ENCODE results near the gene CLDN15. TPM values are rescaled to one million over a fixed set of nuclear protein-coding genes. Genes with fewer than 3 reads are reported as not detected.

CLDN15 gene
- polyA plus RNA-seq, 2 of the 4 experiments (the other 2 are of a cell fraction), result 9.6 to 12.9 TPM

GRCh38 chr7:101210143-101210542 lies 27.5 kb downstream of the CLDN15 start:
- H3K9me3 ChIP-seq, result no peaks in the 10 kb centered on the region
- ChIA-PET POLR2A (no interaction called here), CTCF (interaction anchor here (1.2 to 2.0 kb wide), 4 partner anchors 16 to 80 kb away, joined by 3 to 10 read pairs (median 4); no protein-coding TSS in a partner anchor)
- no peak for TF ChIP-seq HOXA7 (CRISPR knock-in tag; IDR thresholded peaks at IDR 0.05)
- TF ChIP-seq E2F6 (IDR thresholded peaks at IDR 0.05; ENCODE audit: borderline replicate concordance, low read depth), result no peak
- no peak for TF ChIP-seq CTCF (IDR thresholded peaks at IDR 0.05)
- TF ChIP-seq FOSL2 (IDR thresholded peaks at IDR 0.05), result no peak
- TF ChIP-seq FOSL2 (CRISPR knock-in tag; IDR thresholded peaks at IDR 0.05), result no peak
- TF ChIP-seq ZFP36 (IDR thresholded peaks at IDR 0.05; ENCODE audit: borderline replicate concordance, partially characterized antibody), result no peak
- TF ChIP-seq HEYL (CRISPR knock-in tag; IDR thresholded peaks at IDR 0.05), result no peak
- no peak for TF ChIP-seq FOXS1 (CRISPR knock-in tag; IDR thresholded peaks at IDR 0.05)
- no peak for TF ChIP-seq NFE2L2 (conservative IDR thresholded peaks at IDR 0.05; ENCODE audit: low read length)
- TF ChIP-seq FOSB (CRISPR knock-in tag; IDR thresholded peaks at IDR 0.05), result no peak
- TF ChIP-seq PBX3 (IDR thresholded peaks at IDR 0.05), result no peak
- TF ChIP-seq BHLHE40 (IDR thresholded peaks at IDR 0.05; ENCODE audit: low read depth, low read length), result no peak
- no peak for TF ChIP-seq CBX2 (IDR thresholded peaks at IDR 0.05; ENCODE audit: borderline replicate concordance, low read depth)
- TF ChIP-seq KDM1A (IDR thresholded peaks at IDR 0.05; ENCODE audit: low read depth), result no peak
- TF ChIP-seq HES2 (IDR thresholded peaks at IDR 0.05), result no peak
- TF ChIP-seq JUN (IDR thresholded peaks at IDR 0.05), result no peak
- no peak for TF ChIP-seq ZC3H11A (IDR thresholded peaks at IDR 0.05)
- TF ChIP-seq EHMT2 (IDR thresholded peaks at IDR 0.05; ENCODE audit: low read depth), result no peak
- TF ChIP-seq USF2 (IDR thresholded peaks at IDR 0.05), result no peak
- no peak for TF ChIP-seq MAX (IDR thresholded peaks at IDR 0.05)
- no peak for TF ChIP-seq RAD21 (conservative IDR thresholded peaks at IDR 0.05 in 1 of 2, IDR thresholded peaks at IDR 0.05 in 1 of 2)
- H3K4me3 ChIP-seq, result no peak overlapping the region
- 99% methylated on average over 14 of the region's 19 CpGs for WGBS (ENCODE audit: missing lambda C conversion rate)
- DNase-seq (ENCODE audit: low read depth in 1 of 2, low spot score in 1 of 2), result no peak
- no peak for FAIRE-seq
- 0 out of 3 replicates have a peak, but pooled peaks cover 3% of the 10 kb centered on the region for H3K4me1 ChIP-seq
- H3K4me2 ChIP-seq, result no peak overlapping the region
- no peak overlapping the region for H3K27ac ChIP-seq
- no peak for ATAC-seq

GRCh38 chr7:101208794-101209193 lies 28.8 kb downstream of the CLDN15 start:
- H3K4me3 ChIP-seq, result no peak overlapping the region
- DNase-seq (ENCODE audit: low read depth in 1 of 2, low spot score in 1 of 2) (no peak), FAIRE-seq (no peak), ATAC-seq (no peak)
- no peaks in the 10 kb centered on the region for H3K9me3 ChIP-seq
- no peak overlapping the region for H3K27ac ChIP-seq
- ChIA-PET POLR2A (no interaction called here), CTCF (interaction anchor here (0.7 to 10.4 kb wide), 4 partner anchors 15 to 64 kb away, joined by 3 to 93 read pairs (median 4); no protein-coding TSS in a partner anchor)
- WGBS (ENCODE audit: missing lambda C conversion rate), result 95% methylated on average over 14 of the region's 14 CpGs
- no peak overlapping the region for H3K4me2 ChIP-seq
- no peaks in the 10 kb centered on the region for H3K4me1 ChIP-seq
- no peak for TF ChIP-seq USF2 (IDR thresholded peaks at IDR 0.05)
- TF ChIP-seq BCL3 (IDR thresholded peaks at IDR 0.05), result no peak
- TF ChIP-seq HOXA7 (CRISPR knock-in tag; IDR thresholded peaks at IDR 0.05), result no peak
- TF ChIP-seq MAZ (IDR thresholded peaks at IDR 0.05; ENCODE audit: borderline replicate concordance, low read depth, low read length), result no peak
- TF ChIP-seq CTCF (IDR thresholded peaks at IDR 0.05), result no peak
- TF ChIP-seq RAD21 (conservative IDR thresholded peaks at IDR 0.05 in 1 of 2, IDR thresholded peaks at IDR 0.05 in 1 of 2), result no peak
